Activated T-cell treated with anti-CD3 and anti-CD28 coated beads for 1 hour (primary cell): ENCODE results near the gene ANKMY1.

ENCODE experiments used
- DNase-seq: peaks from one replicate; pipeline ENCODE4 v3.0.0-alpha.2; 2020; ENCODE audit warnings: low read depth

Gene ANKMY1

GRCh38 chr2:240434728-240435456, 122.9 kb downstream of the ANKMY1 start:
- DNase-seq = peak; percentile 90

- DNase-seq = no peak
Observed at GRCh38 chr2:240433973-240434727, 123.6 kb downstream of the ANKMY1 start.

GRCh38 chr2:240432820-240433801, 124.7 kb downstream of the ANKMY1 start:
- no peak for DNase-seq

- no peak for DNase-seq
Observed at GRCh38 chr2:240432430-240432819, 125.4 kb downstream of the ANKMY1 start.

- DNase-seq = no peak
Observed at GRCh38 chr2:240431661-240432424, 125.9 kb downstream of the ANKMY1 start.

- no peak for DNase-seq
Observed at GRCh38 chr2:240431271-240431660, 126.5 kb downstream of the ANKMY1 start.

- no peak for DNase-seq
Observed at GRCh38 chr2:240430595-240430994, 127.2 kb downstream of the ANKMY1 start.

- DNase-seq = no peak
Observed at GRCh38 chr2:240429872-240430491, 127.8 kb downstream of the ANKMY1 start.
